ENCODE measurements around the gene ZNF428.
"Not testable (repeated sequence)": the region's sequence is repeated elsewhere in the genome, so short reads cannot be mapped to it uniquely, and the experiment has no call there.

ZNF428 gene

GRCh38 chr19:43592800-43593350 is 26.6 kb downstream of the ZNF428 start:
- DNase-seq (ENCODE audit: low spot score): no peak

GRCh38 chr19:43591904-43592772 is 27.3 kb downstream of the ZNF428 start:
- DNase-seq (ENCODE audit: low spot score): no peak

GRCh38 chr19:43589678-43590077 is 29.8 kb downstream of the ZNF428 start:
- DNase-seq (ENCODE audit: low spot score): no peak

- no peak for DNase-seq (ENCODE audit: low spot score)
Observed at GRCh38 chr19:43589277-43589676, 30.2 kb downstream of the ZNF428 start.

- DNase-seq (ENCODE audit: low spot score): not testable (repeated sequence)
Observed at GRCh38 chr19:43587029-43587428, 32.4 kb downstream of the ZNF428 start.

- DNase-seq (ENCODE audit: low spot score): no peak
Observed at GRCh38 chr19:43586346-43586745, 33.1 kb downstream of the ZNF428 start.

- no peak for DNase-seq (ENCODE audit: low spot score)
Observed at GRCh38 chr19:43584484-43584883, 34.9 kb downstream of the ZNF428 start.

- no peak for DNase-seq (ENCODE audit: low spot score)
Observed at GRCh38 chr19:43582495-43582894, 36.9 kb downstream of the ZNF428 start.

GRCh38 chr19:43581467-43581866 is 38.0 kb downstream of the ZNF428 start:
- DNase-seq (ENCODE audit: low spot score): no peak

GRCh38 chr19:43578787-43579186 is 40.6 kb downstream of the ZNF428 start:
- DNase-seq (ENCODE audit: low spot score): no peak

GRCh38 chr19:43575955-43576878 is 43.2 kb downstream of the ZNF428 start:
- DNase-seq (ENCODE audit: low spot score): no peak

- peak; percentile 97 for DNase-seq (ENCODE audit: low spot score)
Observed at GRCh38 chr19:43575156-43575950, 44.1 kb downstream of the ZNF428 start, which contains the start of the genes PINLYP and XRCC1. TSS of gene PINLYP (plus strand) at chr19:43575801. CDS start at chr19:43577192, 1,391 bp downstream. TSS of gene XRCC1 (minus strand) at chr19:43575527. CDS start at chr19:43575458, 69 bp downstream.

- DNase-seq (ENCODE audit: low spot score): no peak
Observed at GRCh38 chr19:43574424-43575155, 44.8 kb downstream of the ZNF428 start.

- no peak for DNase-seq (ENCODE audit: low spot score)
Observed at GRCh38 chr19:43572171-43572588, 47.2 kb downstream of the ZNF428 start.

GRCh38 chr19:43570174-43570791 is 49.1 kb downstream of the ZNF428 start:
- DNase-seq (ENCODE audit: low spot score): no peak

GRCh38 chr19:43569657-43570056 is 49.8 kb downstream of the ZNF428 start:
- DNase-seq (ENCODE audit: low spot score): no peak

- no peak for DNase-seq (ENCODE audit: low spot score)
Observed at GRCh38 chr19:43564800-43565199, 54.6 kb downstream of the ZNF428 start.

GRCh38 chr19:43563816-43564457 is 55.5 kb downstream of the ZNF428 start:
- no peak for DNase-seq (ENCODE audit: low spot score)

- peak; percentile 90 for DNase-seq (ENCODE audit: low spot score)
Observed at GRCh38 chr19:43562698-43563241, 56.7 kb downstream of the ZNF428 start.
